Mesenchymal stem cell (in vitro differentiated cells and primary cell): ENCODE results near the gene STAU1.
"Not testable (repeated sequence)": the region's sequence is repeated elsewhere in the genome, so short reads cannot be mapped to it uniquely, and the experiment has no call there.

Source experiments
- DNase-seq: peaks from one replicate; pipeline ENCODE4 v3.0.0-alpha.2; 2013
- H2AFZ ChIP-seq: one replicate; pipeline ENCODE4 v1.6.1; 2013; ENCODE audit warnings: low read depth, mild to moderate bottlenecking, control low read depth, inconsistent platforms, low read length, moderate library complexity
- H2AK5ac ChIP-seq: 2 replicates; pipeline ENCODE4 v1.6.1; 2013; ENCODE audit warnings: low read length, moderate library complexity, mild to moderate bottlenecking, inconsistent platforms; ENCODE audit not compliant: severe bottlenecking
- H2BK120ac ChIP-seq: one replicate; pipeline ENCODE4 v1.6.1; 2013; ENCODE audit warnings: low read depth, mild to moderate bottlenecking, inconsistent platforms, low read length, moderate library complexity
- H2BK12ac ChIP-seq, 2 experiments: one replicate each; pipeline ENCODE4 v1.6.1; 2013; ENCODE audit warnings: inconsistent platforms in 2 of 2, low read length in 2 of 2, mild to moderate bottlenecking in 2 of 2, moderate library complexity in 2 of 2, control low read depth in 1 of 2
- H2BK15ac ChIP-seq: one replicate; pipeline ENCODE4 v1.6.1; 2013; ENCODE audit warnings: mild to moderate bottlenecking, low read depth, inconsistent platforms; ENCODE audit not compliant: poor library complexity, severe bottlenecking
- H2BK5ac ChIP-seq: 2 replicates; pipeline ENCODE4 v1.6.1; 2013; ENCODE audit warnings: low read depth, mild to moderate bottlenecking, low read length, control low read depth, inconsistent platforms; ENCODE audit not compliant: poor library complexity, severe bottlenecking
- H3K14ac ChIP-seq, 2 experiments: one replicate each; pipeline ENCODE4 v1.6.1; 2013; ENCODE audit warnings: inconsistent platforms in 2 of 2, low read length in 2 of 2, control low read depth in 1 of 2, mild to moderate bottlenecking in 1 of 2, moderate library complexity in 1 of 2
- H3K18ac ChIP-seq, 2 experiments: one replicate each; pipeline ENCODE4 v1.6.1; 2013; ENCODE audit warnings: inconsistent platforms in 2 of 2, low read length in 2 of 2, control low read depth in 1 of 2, low read depth in 1 of 2, mild to moderate bottlenecking in 1 of 2
- H3K23ac ChIP-seq, 2 experiments: one replicate each; pipeline ENCODE4 v1.6.1; 2013; ENCODE audit warnings: inconsistent platforms in 2 of 2, low read length in 2 of 2, mild to moderate bottlenecking in 2 of 2, moderate library complexity in 2 of 2, control low read depth in 1 of 2
- H3K27ac ChIP-seq: 2 replicates; pipeline ENCODE4 v1.5.1; 2013; ENCODE audit warnings: mild to moderate bottlenecking, moderate library complexity, low read length, control low read depth, inconsistent platforms; ENCODE audit not compliant: poor library complexity, severe bottlenecking
- H3K27me3 ChIP-seq, 2 experiments: 2 replicates each; pipeline versions ENCODE4 v1.6.1 to v1.7.0; 2013; ENCODE audit warnings: low read length in 2 of 2, mild to moderate bottlenecking in 2 of 2, moderate library complexity in 2 of 2, control low read depth in 1 of 2, inconsistent platforms in 1 of 2; ENCODE audit not compliant: control insufficient read depth in 1 of 2, insufficient read depth in 1 of 2
- H3K36me3 ChIP-seq, 2 experiments: 2 replicates each; pipeline versions ENCODE4 v1.6.1 to v1.7.0; 2013; ENCODE audit warnings: low read length in 2 of 2, control low read depth in 1 of 2, inconsistent platforms in 1 of 2, low read depth in 1 of 2, mild to moderate bottlenecking in 1 of 2; ENCODE audit not compliant: insufficient read depth in 2 of 2, control insufficient read depth in 1 of 2
- H3K4ac ChIP-seq, 2 experiments: one replicate each; pipeline ENCODE4 v1.6.1; 2013; ENCODE audit warnings: inconsistent platforms in 2 of 2, low read length in 2 of 2, mild to moderate bottlenecking in 2 of 2, moderate library complexity in 2 of 2, control low read depth in 1 of 2, low read depth in 1 of 2
- H3K4me1 ChIP-seq: 2 replicates; pipeline ENCODE4 v1.6.1; 2013; ENCODE audit warnings: low read depth, low read length, control low read depth; ENCODE audit not compliant: control insufficient read depth, insufficient read depth
- H3K4me2 ChIP-seq: 2 replicates; pipeline ENCODE4 v1.6.1; 2013; ENCODE audit warnings: low read length, mild to moderate bottlenecking, inconsistent platforms; ENCODE audit not compliant: poor library complexity, severe bottlenecking
- H3K4me3 ChIP-seq, 2 experiments: 2 replicates each; pipeline versions ENCODE4 v1.5.1 to v1.7.0; 2013; ENCODE audit warnings: low read length in 2 of 2, mild to moderate bottlenecking in 2 of 2, control low read depth in 1 of 2, low read depth in 1 of 2; ENCODE audit not compliant: insufficient read depth in 1 of 2
- H3K79me1 ChIP-seq: replicated peaks from 2 replicates; pipeline ENCODE4 v1.6.1; 2013; ENCODE audit warnings: mild to moderate bottlenecking, control low read depth, low read length, inconsistent platforms; ENCODE audit not compliant: poor library complexity, severe bottlenecking
- H3K9ac ChIP-seq: 2 replicates; pipeline ENCODE4 v1.7.0; 2013; ENCODE audit warnings: mild to moderate bottlenecking, low read length, moderate library complexity
- H3K9me3 ChIP-seq: 2 replicates; pipeline ENCODE4 v1.7.0; 2013; ENCODE audit warnings: mild to moderate bottlenecking, low read length; ENCODE audit not compliant: control insufficient read depth
- H4K8ac ChIP-seq: one replicate; pipeline ENCODE4 v1.6.1; 2013; ENCODE audit warnings: inconsistent platforms, mild to moderate bottlenecking, low read length, moderate library complexity
- H4K91ac ChIP-seq: one replicate; pipeline ENCODE4 v1.6.1; 2013; ENCODE audit warnings: mild to moderate bottlenecking, low read length, inconsistent platforms
- WGBS: methylation state at CpG from one replicate; pipeline ENCODE4 v1.1.7; 2013; ENCODE audit warnings: mixed read lengths; 5-methylcytosine and 5-hydroxymethylcytosine counted together

The STAU1 gene

DNA sequence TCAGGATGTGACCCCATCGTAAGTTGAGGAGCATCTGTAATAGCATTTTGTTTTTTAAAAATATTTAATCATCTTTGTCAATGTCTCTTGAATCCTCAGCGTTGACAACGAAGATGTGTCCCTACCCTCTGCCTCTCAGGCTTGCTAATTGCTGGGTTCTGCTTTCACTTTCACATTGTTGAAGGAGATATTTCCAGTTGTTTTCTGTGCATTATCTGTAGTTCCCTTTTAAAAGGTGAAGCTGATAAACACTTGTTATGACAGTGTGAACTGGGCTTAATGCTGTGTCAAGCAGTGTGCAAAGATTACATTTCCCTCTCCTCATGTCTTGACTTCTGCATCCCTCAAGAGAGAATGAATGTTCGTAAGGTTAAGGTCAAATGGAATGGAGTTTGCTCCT, 87.2 kb downstream of the STAU1 start:
- Histone ChIP-seq H4K8ac (no peak overlapping the region), H2BK5ac (no peak overlapping the region), H2AK5ac (no peak overlapping the region), H3K18ac (no peak overlapping the region), H4K91ac (no peak overlapping the region), H3K4me1 (peaks cover 1% of the 10 kb centered on the region), H3K79me1 (peaks cover 16% of the 10 kb centered on the region), H3K14ac (no peak overlapping the region), H2AFZ (no peak overlapping the region), H3K4me3 (no peak overlapping the region), H2BK15ac (no peak overlapping the region), H2BK120ac (no peak overlapping the region), H3K23ac (no peak overlapping the region), H2BK12ac (no peak overlapping the region), H3K27ac (no peak overlapping the region), H3K36me3 (peaks cover 42 to 87% of the 10 kb centered on the region in 2 experiments), H3K9ac (no peak overlapping the region), H3K9me3 (no peaks in the 10 kb centered on the region), H3K4ac (no peak overlapping the region), H3K4me2 (no peak overlapping the region), H3K27me3 (no peaks in the 10 kb centered on the region)
- 93% methylated on average over 3 of the region's 4 CpGs for WGBS
- peak; percentile 22 for DNase-seq

- WGBS: 100% methylated on average over 2 of the region's 5 CpGs
- not testable (repeated sequence) for H3K4me1 ChIP-seq, H3K27me3 ChIP-seq, H3K4me2 ChIP-seq, H3K18ac ChIP-seq, H4K91ac ChIP-seq, H2AK5ac ChIP-seq, H3K4ac ChIP-seq, H3K23ac ChIP-seq, H3K4me3 ChIP-seq, H2BK5ac ChIP-seq, H3K14ac ChIP-seq, DNase-seq, H2BK15ac ChIP-seq, H2AFZ ChIP-seq, H3K27ac ChIP-seq, H4K8ac ChIP-seq, H2BK12ac ChIP-seq, H3K9me3 ChIP-seq, H2BK120ac ChIP-seq, H3K9ac ChIP-seq
- H3K79me1 ChIP-seq: peaks cover 16% of the 10 kb centered on the region
- peaks cover 46 to 89% of the 10 kb centered on the region in 2 experiments for H3K36me3 ChIP-seq
These were observed 87.8 kb downstream of the STAU1 start for GRCh38 chr20:49100292-49100691.

- peaks cover 37 to 88% of the 10 kb centered on the region in 2 experiments for H3K36me3 ChIP-seq
- WGBS: 97% methylated on average over 3 of the region's 3 CpGs
- H2BK12ac ChIP-seq: no peak overlapping the region
- H3K27ac ChIP-seq: no peak overlapping the region
- no peak overlapping the region for H2BK5ac ChIP-seq
- no peak overlapping the region for H3K4me2 ChIP-seq
- no peak overlapping the region for H3K18ac ChIP-seq
- no peak overlapping the region for H3K14ac ChIP-seq
- H4K8ac ChIP-seq: no peak overlapping the region
- no peak overlapping the region for H3K9ac ChIP-seq
- H2AFZ ChIP-seq: no peak overlapping the region
- no peak overlapping the region for H3K23ac ChIP-seq
- H3K4me3 ChIP-seq: no peak overlapping the region
- H3K4me1 ChIP-seq: no peaks in the 10 kb centered on the region
- no peak overlapping the region for H3K4ac ChIP-seq
- H3K9me3 ChIP-seq: no peaks in the 10 kb centered on the region
- H3K27me3 ChIP-seq: no peaks in the 10 kb centered on the region
- no peak overlapping the region for H2AK5ac ChIP-seq
- H2BK15ac ChIP-seq: no peak overlapping the region
- no peak overlapping the region for H4K91ac ChIP-seq
- no peak for DNase-seq
- peaks cover 10% of the 10 kb centered on the region for H3K79me1 ChIP-seq
- no peak overlapping the region for H2BK120ac ChIP-seq
These were observed 89.1 kb downstream of the STAU1 start for GRCh38 chr20:49099011-49099410.

DNA sequence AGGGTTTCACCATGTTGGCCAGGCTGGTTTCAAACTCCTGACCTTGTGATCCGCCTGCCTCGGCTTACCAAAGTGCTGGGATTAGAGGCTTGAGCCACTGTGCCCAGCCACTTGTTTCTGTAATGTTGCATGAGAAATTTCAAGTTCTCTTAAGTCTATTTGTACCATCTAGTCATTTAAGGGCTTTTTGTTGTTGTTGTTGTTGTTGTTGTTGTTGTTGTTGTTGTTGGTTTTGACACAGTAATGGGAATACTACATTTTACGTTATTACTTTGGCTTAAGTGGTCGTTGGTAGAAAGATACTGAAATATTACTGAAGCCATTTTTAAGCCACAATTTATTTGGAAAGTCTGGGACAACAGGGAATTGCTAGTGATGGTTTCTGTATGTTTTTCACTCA, 90.0 kb downstream of the STAU1 start:
- WGBS: 100% methylated on average over 4 of the region's 4 CpGs
- H4K8ac ChIP-seq: no peak overlapping the region

More for the DNA sequence above, 90.0 kb downstream of the STAU1 start:
- H4K91ac ChIP-seq: no peak overlapping the region
- H3K18ac ChIP-seq: no peak overlapping the region
- no peak overlapping the region for H2AK5ac ChIP-seq
- no peak overlapping the region for H3K23ac ChIP-seq
- no peak overlapping the region for H2BK120ac ChIP-seq
- no peak overlapping the region for H3K14ac ChIP-seq
- no peak overlapping the region for H2BK5ac ChIP-seq
- DNase-seq: no peak
- H3K9ac ChIP-seq: no peak overlapping the region
- no peak overlapping the region for H2BK15ac ChIP-seq
- peaks cover 36 to 86% of the 10 kb centered on the region in 2 experiments for H3K36me3 ChIP-seq
- H2AFZ ChIP-seq: no peak overlapping the region
- no peaks in the 10 kb centered on the region for H3K4me1 ChIP-seq
- H3K79me1 ChIP-seq: peaks cover 8% of the 10 kb centered on the region
- H3K27ac ChIP-seq: no peak overlapping the region
- no peak overlapping the region for H3K4ac ChIP-seq
- H3K4me3 ChIP-seq: no peak overlapping the region
- no peaks in the 10 kb centered on the region for H3K9me3 ChIP-seq
- H2BK12ac ChIP-seq: no peak overlapping the region
- no peak overlapping the region for H3K4me2 ChIP-seq
- H3K27me3 ChIP-seq: no peaks in the 10 kb centered on the region
